Natural killer cell (primary cell): ENCODE measurements around the gene SENP6. TPM values are rescaled to one million over a fixed set of nuclear protein-coding genes. Genes with fewer than 3 reads are reported as not detected.
A peak's percentile ranks its signal among the peaks of the same experiment; 100 is the strongest.

Experiments
- ATAC-seq, 3 donors: fragments of 150-1000 bp in 2 of 3; fragments of 200-7000 bp in 1 of 3; cut with Tn5 transposase; 1 replicate in 1 of 3; 2 replicates in 2 of 3; pipeline ENCODE4 v1.10.0; 2021; ENCODE audit warnings: mild to moderate bottlenecking in 2 of 3, moderate library complexity in 2 of 3
- DNase-seq, 2 donors: peaks; one replicate each; pipeline versions ENCODE4 v3.0.0 to v3.0.0-alpha.2; 2013 to 2021; ENCODE audit warnings: mixed read lengths in 1 of 2
- H3K27ac ChIP-seq: one replicate; pipeline ENCODE4 v1.5.1; 2013; ENCODE audit warnings: mild to moderate bottlenecking, low read length
- H3K27me3 ChIP-seq: one replicate; pipeline ENCODE4 v1.6.1; 2013; ENCODE audit warnings: low read length; ENCODE audit not compliant: control insufficient read depth, insufficient read depth
- H3K36me3 ChIP-seq: one replicate; pipeline ENCODE4 v1.6.1; 2013; ENCODE audit warnings: low read length; ENCODE audit not compliant: control insufficient read depth, insufficient read depth
- H3K4me1 ChIP-seq: one replicate; pipeline ENCODE4 v1.6.1; 2013; ENCODE audit warnings: low read length; ENCODE audit not compliant: control insufficient read depth, insufficient read depth
- H3K4me3 ChIP-seq: one replicate; pipeline ENCODE4 v1.5.1; 2013; ENCODE audit warnings: low read length
- H3K9me3 ChIP-seq: one replicate; pipeline ENCODE4 v1.6.1; 2013; ENCODE audit warnings: low read length; ENCODE audit not compliant: control insufficient read depth, insufficient read depth
- H3K27ac Mint-ChIP-seq, 2 donors: one replicate each; pipeline ENCODE4 v1.8.0; 2022; ENCODE audit warnings: mild to moderate bottlenecking in 2 of 2, mixed read lengths in 2 of 2, moderate library complexity in 1 of 2
- H3K27me3 Mint-ChIP-seq, 2 donors: one replicate each; pipeline ENCODE4 v1.8.0; 2022; ENCODE audit warnings: low read depth in 2 of 2, mixed read lengths in 2 of 2
- H3K36me3 Mint-ChIP-seq: one replicate; pipeline ENCODE4 v1.8.0; 2022; ENCODE audit warnings: mixed read lengths
- H3K4me1 Mint-ChIP-seq, 2 donors: one replicate each; pipeline ENCODE4 v1.8.0; 2022; ENCODE audit warnings: mixed read lengths in 2 of 2
- H3K4me3 Mint-ChIP-seq: one replicate; pipeline ENCODE4 v1.8.0; 2022; ENCODE audit warnings: mild to moderate bottlenecking, moderate library complexity, mixed read lengths
- H3K9me3 Mint-ChIP-seq, 2 donors: one replicate each; pipeline ENCODE4 v1.8.0; 2022; ENCODE audit warnings: mixed read lengths in 2 of 2
- CTCF ChIP-seq: fragments of 200-600 bp; IDR thresholded peaks from one replicate; pipeline ENCODE4 v1.8.0; 2022; ENCODE audit warnings: antibody characterized with exemption
- WGBS: methylation state at CpG from one replicate; pipeline ENCODE4 v1.1.7; 2013; ENCODE audit warnings: missing lambda C conversion rate; ENCODE audit not compliant: insufficient coverage; 5-methylcytosine and 5-hydroxymethylcytosine counted together
- intact Hi-C: fragments of 100-400 bp; cut with micrococcal nuclease; formaldehyde crosslinking; loops from one replicate; pipeline ENCODE4 v1.14.2; 2022
- total RNA-seq, 4 donors: library from RNA; stranded (reverse); fragments of 120-200 nt in 1 of 4; gene quantifications; one replicate each; pipeline versions ENCODE4 v1.2.3 to v1.2.4, GENCODE V29; 2013 to 2022

SENP6 gene
- total RNA-seq, 3 donors from 2014 or later (not counting 1 experiment from before 2014, with no cell fraction given), result 102 to 117 (median 108) TPM

GRCh38 chr6:75656479-75656878 is 54.8 kb downstream of the SENP6 start:
- no peaks in the 10 kb centered on the region for H3K4me1 ChIP-seq
- Mint-ChIP-seq H3K36me3 (peaks cover 12% of the 10 kb centered on the region), H3K4me3 (no peak overlapping the region), H3K4me1 (peaks cover 13% of the 10 kb centered on the region in 2 donors), H3K27ac (peak overlapping the region in 1 of 2 donors; percentile 48), H3K9me3 (no peaks in the 10 kb centered on the region), H3K27me3 (no peaks in the 10 kb centered on the region)
- H3K9me3 ChIP-seq, result no peaks in the 10 kb centered on the region
- ATAC-seq (no peak), DNase-seq (no peak)
- H3K36me3 ChIP-seq, result peaks cover 34% of the 10 kb centered on the region
- TF ChIP-seq CTCF, result no peak
- intact Hi-C loops, result no loop called here
- no peak overlapping the region for H3K4me3 ChIP-seq
- H3K27me3 ChIP-seq, result no peaks in the 10 kb centered on the region
- no peak overlapping the region for H3K27ac ChIP-seq

DNA sequence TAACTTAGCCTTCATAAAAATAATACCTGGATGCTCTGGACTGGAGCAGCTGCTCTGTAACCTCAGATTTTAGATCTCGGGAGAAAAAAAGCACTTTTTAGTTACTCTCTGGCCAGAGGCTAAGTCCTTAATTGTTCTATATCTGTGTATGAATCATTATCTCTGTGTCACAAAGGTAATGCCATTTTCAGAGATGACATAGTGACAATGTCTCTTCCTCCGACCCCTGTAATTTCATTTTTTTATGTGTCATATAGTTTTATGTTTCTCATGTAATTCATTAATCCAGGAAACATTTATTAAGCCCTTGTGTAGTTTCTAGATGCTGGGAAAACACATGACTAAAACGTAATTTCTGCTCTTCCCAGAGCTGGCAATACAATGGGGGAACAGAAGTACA is 55.6 kb downstream of the SENP6 start:
- Histone ChIP-seq H3K27me3 (no peaks in the 10 kb centered on the region), H3K27ac (no peak overlapping the region), H3K9me3 (no peaks in the 10 kb centered on the region), H3K36me3 (peaks cover 36% of the 10 kb centered on the region), H3K4me1 (no peaks in the 10 kb centered on the region), H3K4me3 (no peak overlapping the region)
- Mint-ChIP-seq H3K4me3 (no peak overlapping the region), H3K27ac (peak overlapping the region; percentile 0 to 48), H3K27me3 (no peaks in the 10 kb centered on the region), H3K9me3 (no peaks in the 10 kb centered on the region), H3K36me3 (peaks cover 21% of the 10 kb centered on the region), H3K4me1 (peaks cover 13% of the 10 kb centered on the region in 2 donors)
- 93% methylated on average over 2 of the region's 3 CpGs for WGBS
- TF ChIP-seq CTCF, result no peak
- ATAC-seq (no peak), DNase-seq (no peak)
- intact Hi-C loops, result no loop called here

GRCh38 chr6:75666592-75666991 is 64.9 kb downstream of the SENP6 start:
- no peaks in the 10 kb centered on the region for H3K9me3 Mint-ChIP-seq
- no peaks in the 10 kb centered on the region for H3K4me1 ChIP-seq
- H3K36me3 ChIP-seq, result peaks cover 46% of the 10 kb centered on the region
- H3K27me3 ChIP-seq, result no peaks in the 10 kb centered on the region
- TF ChIP-seq CTCF, result no peak
- H3K27ac Mint-ChIP-seq, result peak overlapping the region; percentile 13 to 19
- H3K36me3 Mint-ChIP-seq, result peaks cover 15% of the 10 kb centered on the region
- 97% methylated on average over 4 of the region's 4 CpGs for WGBS
- H3K27me3 Mint-ChIP-seq, result no peaks in the 10 kb centered on the region
- H3K4me3 Mint-ChIP-seq, result no peak overlapping the region
- H3K4me3 ChIP-seq, result no peak overlapping the region
- H3K9me3 ChIP-seq, result no peaks in the 10 kb centered on the region
- H3K27ac ChIP-seq, result no peak overlapping the region
- H3K4me1 Mint-ChIP-seq, result no peaks in the 10 kb centered on the region
- DNase-seq (no peak), ATAC-seq (no peak)
- intact Hi-C loops, result no loop called here

DNA sequence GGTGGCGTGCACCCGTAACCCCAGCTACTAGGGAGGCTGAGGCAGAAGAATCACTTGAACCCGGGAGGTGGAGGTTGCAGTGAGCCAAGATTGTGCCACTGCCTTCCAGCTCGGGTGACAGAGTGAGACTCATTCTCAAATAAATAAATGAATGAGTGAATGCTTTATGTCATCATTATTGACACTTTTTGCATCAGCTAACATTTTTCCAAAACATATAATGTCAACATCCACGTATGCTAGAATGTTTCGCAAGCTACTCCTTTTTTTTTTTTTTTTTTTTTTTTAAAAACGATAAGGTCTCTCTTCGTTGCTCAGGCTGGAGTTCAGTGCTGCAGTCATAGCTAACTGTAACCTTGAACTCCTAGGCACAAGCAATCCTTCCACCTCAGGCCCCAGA is 72.2 kb downstream of the SENP6 start:
- Mint-ChIP-seq H3K4me3 (no peak overlapping the region), H3K27ac (no peak overlapping the region), H3K27me3 (no peaks in the 10 kb centered on the region), H3K36me3 (no peaks in the 10 kb centered on the region), H3K9me3 (no peaks in the 10 kb centered on the region), H3K4me1 (no peaks in the 10 kb centered on the region)
- Histone ChIP-seq H3K4me3 (no peak overlapping the region), H3K36me3 (peaks cover 54% of the 10 kb centered on the region), H3K27ac (no peak overlapping the region), H3K27me3 (no peaks in the 10 kb centered on the region), H3K4me1 (no peaks in the 10 kb centered on the region), H3K9me3 (no peaks in the 10 kb centered on the region)
- ATAC-seq, result no peak
- no peak for TF ChIP-seq CTCF
- intact Hi-C loops, result no loop called here
- 89% methylated on average over 3 of the region's 8 CpGs for WGBS
- no peak for DNase-seq
